HFFc6 (cell line): ENCODE data around the gene TMEM178B. TPM values are rescaled to one million over a fixed set of nuclear protein-coding genes. Genes with fewer than 3 reads are reported as not detected.
A peak's percentile ranks its signal among the peaks of the same experiment; 100 is the strongest.

Experiments
- DNase-seq: peaks from one replicate; pipeline ENCODE4 v3.0.0-alpha.2; 2018
- H3K27ac Mint-ChIP-seq: 2 replicates; pipeline ENCODE4 v1.8.0; 2020; ENCODE audit warnings: mild to moderate bottlenecking, mixed read lengths
- H3K27me3 Mint-ChIP-seq: 2 replicates; pipeline ENCODE4 v1.8.0; 2021; ENCODE audit warnings: mild to moderate bottlenecking, moderate library complexity, mixed read lengths; ENCODE audit not compliant: insufficient read depth
- H3K36me3 Mint-ChIP-seq: 2 replicates; pipeline ENCODE4 v1.8.0; 2021; ENCODE audit warnings: low read depth, mixed read lengths
- H3K4me1 Mint-ChIP-seq: 2 replicates; pipeline ENCODE4 v1.8.0; 2020; ENCODE audit warnings: low read depth, mixed read lengths
- H3K4me3 Mint-ChIP-seq: 2 replicates; pipeline ENCODE4 v1.8.0; 2020; ENCODE audit warnings: mild to moderate bottlenecking, moderate library complexity, mixed read lengths
- H3K9me3 Mint-ChIP-seq: 2 replicates; pipeline ENCODE4 v1.8.0; 2020; ENCODE audit warnings: mild to moderate bottlenecking, mixed read lengths
- total RNA-seq, 6 experiments: library from RNA; stranded (reverse); fragmentation: NEBNext Ultra II Directional; extraction: Animal tissue kit (Norgen Biotek cat#: 25700); gene quantifications; 2 replicates in 1 of 6; 3 replicates in 5 of 6; pipeline ENCODE4 v1.2.3, GENCODE V29; 2021
- TF ChIP-seq, protein P1 (sequence below): fragments of 200-600 bp; sonication (generic); IDR thresholded peaks from 2 replicates; pipeline ENCODE4 v1.5.0; 2021; ENCODE audit warnings: antibody characterized with exemption, mild to moderate bottlenecking

Gene TMEM178B
- total RNA-seq, 6 experiments from 2014 or later, result 2.8 to 8.4 (median 6.6) TPM

GRCh38 chr7:141156407-141156806 lies 82.5 kb downstream of the TMEM178B start:
- TF ChIP-seq, protein P1, sequence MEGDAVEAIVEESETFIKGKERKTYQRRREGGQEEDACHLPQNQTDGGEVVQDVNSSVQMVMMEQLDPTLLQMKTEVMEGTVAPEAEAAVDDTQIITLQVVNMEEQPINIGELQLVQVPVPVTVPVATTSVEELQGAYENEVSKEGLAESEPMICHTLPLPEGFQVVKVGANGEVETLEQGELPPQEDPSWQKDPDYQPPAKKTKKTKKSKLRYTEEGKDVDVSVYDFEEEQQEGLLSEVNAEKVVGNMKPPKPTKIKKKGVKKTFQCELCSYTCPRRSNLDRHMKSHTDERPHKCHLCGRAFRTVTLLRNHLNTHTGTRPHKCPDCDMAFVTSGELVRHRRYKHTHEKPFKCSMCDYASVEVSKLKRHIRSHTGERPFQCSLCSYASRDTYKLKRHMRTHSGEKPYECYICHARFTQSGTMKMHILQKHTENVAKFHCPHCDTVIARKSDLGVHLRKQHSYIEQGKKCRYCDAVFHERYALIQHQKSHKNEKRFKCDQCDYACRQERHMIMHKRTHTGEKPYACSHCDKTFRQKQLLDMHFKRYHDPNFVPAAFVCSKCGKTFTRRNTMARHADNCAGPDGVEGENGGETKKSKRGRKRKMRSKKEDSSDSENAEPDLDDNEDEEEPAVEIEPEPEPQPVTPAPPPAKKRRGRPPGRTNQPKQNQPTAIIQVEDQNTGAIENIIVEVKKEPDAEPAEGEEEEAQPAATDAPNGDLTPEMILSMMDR, result no peak
- Mint-ChIP-seq H3K27ac (peak overlapping the region; percentile 7; the same call in 1 of the 2 replicates), H3K4me1 (peaks cover 53% of the 10 kb centered on the region), H3K4me3 (no peak overlapping the region), H3K27me3 (peaks cover 4% of the 10 kb centered on the region), H3K36me3 (no peaks in the 10 kb centered on the region), H3K9me3 (peaks cover 16% of the 10 kb centered on the region; the same call in 1 of the 2 replicates)
- DNase-seq, result no peak

DNA sequence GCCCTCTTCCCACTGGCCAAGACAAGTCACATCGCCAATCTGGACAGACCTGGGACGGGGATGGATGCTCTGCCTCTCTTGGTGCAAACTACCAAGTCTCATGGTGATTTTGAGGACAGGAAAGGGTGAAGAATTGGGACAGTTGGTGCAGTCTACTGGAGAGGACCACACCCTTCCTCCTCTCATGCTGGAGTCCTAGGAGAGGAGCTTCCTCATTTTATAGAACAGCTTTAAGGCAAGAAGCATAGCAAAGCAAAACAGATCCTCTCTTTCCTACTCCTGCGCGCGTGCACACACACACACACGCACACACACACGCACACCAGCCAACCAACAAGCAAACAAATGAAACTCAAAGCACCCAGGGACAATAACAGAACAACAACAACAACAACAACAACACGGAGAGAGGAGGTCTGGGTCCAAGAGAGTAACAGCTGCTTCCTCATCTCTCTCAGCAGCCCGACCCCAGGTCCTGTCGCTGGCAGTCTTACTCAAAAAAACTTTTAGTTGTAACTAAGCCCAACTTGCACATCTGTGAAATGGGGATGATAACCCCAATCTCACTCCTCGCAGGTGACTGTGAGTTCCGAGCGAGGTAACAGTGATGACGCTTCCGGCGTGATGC lies 83.4 kb downstream of the TMEM178B start:
- DNase-seq, result no peak
- peak overlapping the region; percentile 8; the same call in 1 of the 2 replicates for H3K4me3 Mint-ChIP-seq
- H3K9me3 Mint-ChIP-seq, result peaks cover 20% of the 10 kb centered on the region; the same call in 1 of the 2 replicates
- H3K4me1 Mint-ChIP-seq, result peaks cover 57% of the 10 kb centered on the region
- H3K27ac Mint-ChIP-seq, result peak overlapping the region; percentile 34
- peaks cover 6% of the 10 kb centered on the region for H3K27me3 Mint-ChIP-seq
- no peaks in the 10 kb centered on the region for H3K36me3 Mint-ChIP-seq
- TF ChIP-seq, protein P1, result no peak

DNA sequence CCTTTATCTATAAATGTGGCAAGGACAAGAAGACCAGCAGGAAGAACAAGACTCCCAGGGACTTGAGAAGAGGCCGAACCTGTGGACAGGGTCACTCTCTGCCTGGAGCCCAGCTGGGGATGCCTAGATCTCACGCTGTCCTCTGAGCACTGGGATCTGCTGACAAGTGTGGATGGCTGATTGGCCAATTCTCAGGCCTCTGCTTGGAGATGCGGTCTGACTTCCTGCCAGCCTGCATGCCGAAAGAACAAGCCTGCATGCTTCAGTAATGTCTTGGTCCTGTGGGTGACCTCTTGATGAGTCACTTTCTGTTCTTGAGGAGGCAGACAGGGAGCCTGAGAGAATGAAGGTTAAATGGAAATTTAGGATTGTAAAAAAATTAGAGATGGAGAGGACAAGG lies 84.7 kb downstream of the TMEM178B start:
- Mint-ChIP-seq H3K27ac (peak overlapping the region; percentile 84), H3K27me3 (peaks cover 6% of the 10 kb centered on the region), H3K9me3 (peaks cover 24% of the 10 kb centered on the region; the same call in 1 of the 2 replicates), H3K36me3 (peaks cover 5% of the 10 kb centered on the region; the same call in 1 of the 2 replicates), H3K4me3 (peak overlapping the region; percentile 8; the same call in 1 of the 2 replicates), H3K4me1 (peaks cover 57% of the 10 kb centered on the region)
- TF ChIP-seq, protein P1, result no peak
- peak; percentile 93 for DNase-seq

DNA sequence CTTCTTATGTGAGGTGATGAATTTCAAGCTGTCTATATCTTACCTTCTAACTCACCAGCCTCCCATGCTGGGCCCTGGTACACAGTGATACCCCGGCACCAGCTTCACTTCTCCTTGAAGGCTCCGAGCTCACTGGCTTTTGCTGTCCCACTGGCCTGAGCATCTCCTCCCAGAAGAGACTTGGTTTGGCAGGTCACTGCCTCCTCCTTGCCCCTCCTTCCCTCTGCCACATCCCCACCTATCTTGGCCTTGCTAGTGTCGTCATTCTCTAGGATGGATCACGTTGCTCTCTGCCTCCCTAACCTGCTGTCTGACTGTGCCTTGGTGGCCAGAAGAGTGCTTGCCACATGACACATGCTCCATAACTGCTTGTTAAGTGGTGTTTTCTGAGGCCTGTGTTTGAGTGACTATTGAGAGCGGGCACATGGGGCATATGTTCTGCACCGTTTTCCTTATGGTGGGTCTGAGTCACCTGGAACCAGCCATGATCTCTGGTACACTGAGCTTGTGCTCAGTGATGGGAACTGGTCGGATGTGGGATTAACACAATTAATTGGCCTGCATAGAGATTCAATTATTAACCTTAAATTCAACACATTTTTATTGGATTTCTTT lies 86.5 kb downstream of the TMEM178B start:
- H3K27ac Mint-ChIP-seq, result peak overlapping the region; percentile 20; the same call in 1 of the 2 replicates
- H3K9me3 Mint-ChIP-seq, result peaks cover 24% of the 10 kb centered on the region; the same call in 1 of the 2 replicates
- peaks cover 5% of the 10 kb centered on the region; the same call in 1 of the 2 replicates for H3K36me3 Mint-ChIP-seq
- H3K4me1 Mint-ChIP-seq, result peaks cover 52% of the 10 kb centered on the region
- peaks cover 6% of the 10 kb centered on the region for H3K27me3 Mint-ChIP-seq
- peak; percentile 6 for DNase-seq
- TF ChIP-seq, protein P1, result no peak
- H3K4me3 Mint-ChIP-seq, result no peak overlapping the region

DNA sequence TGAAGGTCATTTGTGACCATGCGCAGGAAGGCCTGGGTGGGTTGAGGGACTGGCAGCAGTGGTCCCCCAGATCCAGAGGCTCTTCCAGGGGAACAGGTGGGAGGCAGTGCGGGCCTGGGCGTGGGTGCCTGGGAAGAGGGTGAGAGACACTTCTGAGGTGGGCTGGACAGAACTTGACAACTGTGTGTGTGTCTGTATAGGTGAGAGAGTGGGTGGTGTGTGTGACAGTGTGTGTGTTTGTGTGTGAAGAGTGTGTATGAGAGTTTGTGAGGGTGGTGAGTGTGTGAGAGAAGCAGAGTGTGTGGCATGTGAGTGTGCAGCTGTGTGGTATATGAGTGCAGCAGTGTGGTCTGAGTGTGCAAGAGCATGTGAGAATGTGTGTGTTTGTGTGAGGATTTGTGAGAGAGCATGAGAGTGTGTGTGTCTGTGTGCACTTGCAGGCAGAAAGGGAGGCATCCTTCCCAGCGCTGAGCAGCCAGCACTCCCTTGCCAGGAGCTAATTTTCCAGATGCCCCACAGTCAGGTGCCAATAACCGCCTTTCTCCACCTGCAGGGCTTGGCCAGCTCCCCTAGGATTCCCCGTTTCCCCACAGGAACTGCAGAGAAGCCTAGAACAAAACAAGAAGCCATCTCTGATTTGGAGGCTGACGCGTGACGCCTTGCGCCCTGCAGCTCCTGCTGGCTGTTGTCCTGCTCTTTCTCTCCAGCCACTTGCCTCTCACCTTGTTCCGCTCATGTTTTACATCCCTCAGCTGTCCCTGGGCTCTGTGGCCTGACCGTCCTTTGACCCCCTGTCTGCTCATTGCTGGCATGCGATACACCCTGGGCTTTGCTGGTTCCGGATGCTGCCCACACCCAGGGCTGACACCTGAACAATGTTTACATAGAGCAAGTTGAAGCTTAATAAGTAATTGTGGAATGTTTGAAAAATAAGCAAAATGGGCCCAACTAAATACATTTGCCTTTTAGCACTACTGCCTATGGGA lies 88.0 kb downstream of the TMEM178B start:
- no peak overlapping the region for H3K4me3 Mint-ChIP-seq
- peaks cover 46% of the 10 kb centered on the region for H3K4me1 Mint-ChIP-seq
- peaks cover 24% of the 10 kb centered on the region; the same call in 1 of the 2 replicates for H3K9me3 Mint-ChIP-seq
- H3K36me3 Mint-ChIP-seq, result peaks cover 5% of the 10 kb centered on the region; the same call in 1 of the 2 replicates
- no peak overlapping the region for H3K27ac Mint-ChIP-seq
- peaks cover 6% of the 10 kb centered on the region for H3K27me3 Mint-ChIP-seq
- DNase-seq, result no peak
- TF ChIP-seq, protein P1, result no peak
